ENCODE results near the gene RHOJ. TPM values are rescaled to one million over a fixed set of nuclear protein-coding genes. Genes with fewer than 3 reads are reported as not detected.

Gene RHOJ
- total and polyA plus RNA-seq, 9 of the 15 experiments (the other 6 are each of a cell fraction or from before 2014, with no cell fraction given), result not detected

DNA sequence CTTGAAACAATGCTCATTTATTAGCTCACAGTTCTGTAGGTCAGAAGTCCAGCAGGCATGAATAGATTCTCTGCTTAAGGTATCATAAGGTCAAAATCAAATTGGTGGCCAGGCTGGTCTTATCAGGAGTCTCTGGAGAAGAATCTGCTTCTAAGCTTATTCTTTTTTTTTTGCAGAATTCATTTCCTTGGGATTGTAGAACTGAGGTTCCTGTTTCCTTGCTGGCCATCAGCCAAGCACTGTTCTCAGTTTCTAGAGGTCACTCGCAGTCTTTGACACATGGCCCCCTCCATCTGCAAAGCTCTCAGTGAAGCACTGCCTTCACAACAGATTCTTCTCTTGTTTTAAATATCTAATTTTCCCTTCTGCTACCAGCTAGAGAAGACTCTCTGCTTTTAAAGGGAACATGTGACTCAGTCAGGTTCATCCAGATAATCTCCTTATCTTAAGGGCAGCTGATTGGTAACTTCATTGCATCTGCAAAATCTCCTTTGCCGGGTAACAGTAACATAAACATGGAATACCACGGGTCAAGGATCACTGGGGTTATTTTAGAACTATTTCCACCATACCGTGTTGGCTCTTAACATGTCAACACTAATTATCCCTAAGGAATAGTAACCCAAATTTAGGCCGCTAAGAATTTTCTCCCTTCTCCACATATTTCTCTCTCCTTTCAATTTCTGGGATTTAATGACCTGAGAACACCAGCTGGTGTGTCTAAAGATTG is 25.3 kb downstream of the RHOJ start:
- in situ Hi-C loops (cut with MboI), result no loop called here
- CTCF ChIA-PET (ENCODE audit: low intra/inter-chr PET ratio), result no interaction called here
- POLR2A ChIA-PET, result no interaction called here

DNA sequence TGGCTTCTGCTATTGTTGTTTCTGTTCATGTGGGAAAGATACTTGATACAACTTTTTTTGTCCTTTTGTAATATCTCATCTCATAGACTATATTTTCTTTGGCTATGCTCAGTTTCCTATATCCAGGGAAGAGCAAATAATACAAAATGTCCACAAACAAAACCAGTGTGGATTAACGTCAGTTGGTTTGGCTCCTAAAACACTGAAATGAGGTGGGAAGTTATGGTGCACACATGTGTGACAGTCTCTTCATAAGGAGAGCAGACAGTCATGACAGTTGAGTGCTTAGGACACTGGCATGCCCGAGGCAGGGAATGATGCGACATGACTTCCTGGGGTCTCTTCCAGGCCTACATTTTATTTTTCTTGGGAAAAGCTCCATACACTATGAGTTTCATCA is 27.5 kb downstream of the RHOJ start:
- TF ChIP-seq MTA3 (IDR thresholded peaks at IDR 0.05; ENCODE audit: borderline replicate concordance) (no peak), RBM22 (IDR thresholded peaks at IDR 0.05; ENCODE audit: low read depth, low read length, poor library complexity, severe bottlenecking) (no peak), SNIP1 (IDR thresholded peaks at IDR 0.05; ENCODE audit: low read depth) (no peak), SP2 (IDR thresholded peaks at IDR 0.05; ENCODE audit: extremely low read depth, low read depth, low read length, poor library complexity, severe bottlenecking) (no peak), ELK1 (CRISPR knock-in tag; IDR thresholded peaks at IDR 0.05) (no peak)
- TF ChIP-seq, protein P1, sequence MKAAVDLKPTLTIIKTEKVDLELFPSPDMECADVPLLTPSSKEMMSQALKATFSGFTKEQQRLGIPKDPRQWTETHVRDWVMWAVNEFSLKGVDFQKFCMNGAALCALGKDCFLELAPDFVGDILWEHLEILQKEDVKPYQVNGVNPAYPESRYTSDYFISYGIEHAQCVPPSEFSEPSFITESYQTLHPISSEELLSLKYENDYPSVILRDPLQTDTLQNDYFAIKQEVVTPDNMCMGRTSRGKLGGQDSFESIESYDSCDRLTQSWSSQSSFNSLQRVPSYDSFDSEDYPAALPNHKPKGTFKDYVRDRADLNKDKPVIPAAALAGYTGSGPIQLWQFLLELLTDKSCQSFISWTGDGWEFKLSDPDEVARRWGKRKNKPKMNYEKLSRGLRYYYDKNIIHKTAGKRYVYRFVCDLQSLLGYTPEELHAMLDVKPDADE (conservative IDR thresholded peaks at IDR 0.05; ENCODE audit: control insufficient read depth, low read depth, low read length), result no peak
- intact Hi-C loops (cut with micrococcal nuclease), result no loop called here
- no peak for DNase-seq (ENCODE audit: extremely low read depth in 1 of 4, low spot score in 3 of 4)
- no TSS peak for BruUV-seq (replicated peaks)
- Histone ChIP-seq H3K4me1 (replicated peaks in 1 of 2; ENCODE audit: control insufficient read depth in 2 of 2, insufficient read depth in 2 of 2, low read length in 2 of 2) (no peaks in the 10 kb centered on the region), H3K36me3 (ENCODE audit: control insufficient read depth, insufficient read depth, low read length) (no peaks in the 10 kb centered on the region), H3K27me3 (ENCODE audit: control insufficient read depth in 2 of 2, insufficient read depth in 2 of 2, low read length in 2 of 2) (no peaks in the 10 kb centered on the region), H3K9ac (ENCODE audit: insufficient read depth in 1 of 2, low read depth in 2 of 2, low read length in 2 of 2) (no peak overlapping the region), H3K79me2 (ENCODE audit: control insufficient read depth, insufficient read depth, low read length) (no peaks in the 10 kb centered on the region), H3K9me3 (replicated peaks; ENCODE audit: control insufficient read depth, insufficient read depth, low read depth, low read length) (no peaks in the 10 kb centered on the region), H2AFZ (ENCODE audit: low read depth, low read length) (no peak overlapping the region), H3K27ac (ENCODE audit: extremely low read depth, low read depth, low read length) (no peak overlapping the region), H4K20me1 (replicated peaks; ENCODE audit: control insufficient read depth, insufficient read depth, low read length) (no peaks in the 10 kb centered on the region), H3K9me1 (ENCODE audit: control insufficient read depth, insufficient read depth, low read length) (no peaks in the 10 kb centered on the region), H3K4me3 (no peak overlapping the region), H3K4me2 (ENCODE audit: insufficient read depth, low read length) (no peak overlapping the region)
- FAIRE-seq, result no peak
- no peak for ATAC-seq
- in situ Hi-C loops (cut with MboI), result no loop called here
- ChIA-PET POLR2A (no interaction called here), CTCF (ENCODE audit: low intra/inter-chr PET ratio) (no interaction called here)
- WGBS (ENCODE audit: insufficient coverage, low coverage, missing lambda C conversion rate), result 4% methylated on average over 3 of the region's 3 CpGs

More for the DNA sequence above, 25.3 kb downstream of the RHOJ start:
- Histone ChIP-seq H3K4me1 (replicated peaks in 1 of 2; ENCODE audit: control insufficient read depth in 2 of 2, insufficient read depth in 2 of 2, low read length in 2 of 2) (no peaks in the 10 kb centered on the region), H3K9ac (ENCODE audit: insufficient read depth in 1 of 2, low read depth in 2 of 2, low read length in 2 of 2) (no peak overlapping the region), H3K36me3 (ENCODE audit: control insufficient read depth, insufficient read depth, low read length) (no peaks in the 10 kb centered on the region), H3K4me2 (ENCODE audit: insufficient read depth, low read length) (no peak overlapping the region), H3K27ac (ENCODE audit: extremely low read depth, low read depth, low read length) (no peak overlapping the region), H3K27me3 (ENCODE audit: control insufficient read depth in 2 of 2, insufficient read depth in 2 of 2, low read length in 2 of 2) (no peaks in the 10 kb centered on the region), H3K9me3 (replicated peaks; ENCODE audit: control insufficient read depth, insufficient read depth, low read depth, low read length) (no peaks in the 10 kb centered on the region), H3K4me3 (no peak overlapping the region), H2AFZ (ENCODE audit: low read depth, low read length) (no peak overlapping the region), H3K79me2 (ENCODE audit: control insufficient read depth, insufficient read depth, low read length) (no peaks in the 10 kb centered on the region), H4K20me1 (replicated peaks; ENCODE audit: control insufficient read depth, insufficient read depth, low read length) (no peaks in the 10 kb centered on the region), H3K9me1 (ENCODE audit: control insufficient read depth, insufficient read depth, low read length) (no peaks in the 10 kb centered on the region)
- no peak for DNase-seq (ENCODE audit: extremely low read depth in 1 of 4, low spot score in 3 of 4)
- WGBS (ENCODE audit: insufficient coverage, low coverage, missing lambda C conversion rate), result 0% methylated on average over 4 of the region's 5 CpGs
- TF ChIP-seq ILK (tag; IDR thresholded peaks at IDR 0.05; ENCODE audit: borderline replicate concordance, low read depth), result no peak
- TF ChIP-seq, protein P2, sequence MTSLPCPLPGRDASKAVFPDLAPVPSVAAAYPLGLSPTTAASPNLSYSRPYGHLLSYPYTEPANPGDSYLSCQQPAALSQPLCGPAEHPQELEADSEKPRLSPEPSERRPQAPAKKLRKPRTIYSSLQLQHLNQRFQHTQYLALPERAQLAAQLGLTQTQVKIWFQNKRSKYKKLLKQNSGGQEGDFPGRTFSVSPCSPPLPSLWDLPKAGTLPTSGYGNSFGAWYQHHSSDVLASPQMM (CRISPR knock-in tag; IDR thresholded peaks at IDR 0.05), result no peak
- TF ChIP-seq RCOR1 (IDR thresholded peaks at IDR 0.05; ENCODE audit: borderline replicate concordance in 1 of 2, low read depth in 2 of 2, low read length in 2 of 2), result no peak
- no peak for ATAC-seq
- no peak for FAIRE-seq
- intact Hi-C loops (cut with micrococcal nuclease), result no loop called here
- BruUV-seq (replicated peaks), result no TSS peak
